Panc1 (cell line): ENCODE results near the gene PLIN4. TPM values are rescaled to one million over a fixed set of nuclear protein-coding genes. Genes with fewer than 3 reads are reported as not detected.

ENCODE experiments used
- ATAC-seq: fragments of 200-7000 bp; cut with Tn5 transposase; 2 replicates; pipeline ENCODE4 v1.9.1; 2020; ENCODE audit warnings: mild to moderate bottlenecking, moderate library complexity
- BruUV-seq: library from RNA; stranded (reverse); fragments of 400-500 nt; replicated peaks from 2 replicates; lab custom pipeline; 2021; lab: Mats Ljungman, UMichigan
- CTCF ChIA-PET: fragments of 300-600 bp; sonication (Branson Sonifier 250); formaldehyde crosslinking; loops from one replicate; lab custom pipeline; 2022; ENCODE audit warnings: antibody characterized with exemption; lab: Charles Lee
- POLR2A ChIA-PET: fragments of 300-600 bp; sonication (Branson Sonifier 250); formaldehyde crosslinking; loops from one replicate; lab custom pipeline; 2022; ENCODE audit warnings: antibody characterized with exemption; lab: Charles Lee
- DNase-seq: peaks from one replicate; pipeline ENCODE4 v3.0.0-alpha.2; 2010; ENCODE audit warnings: low read depth, low spot score
- H3K27ac ChIP-seq: 2 replicates; pipeline ENCODE4 v1.5.1; 2011; ENCODE audit warnings: mild to moderate bottlenecking, low read length, inconsistent platforms
- H3K27me3 ChIP-seq: fragments of 200-500 bp; sonication (Bioruptor generic); 2 replicates; pipeline ENCODE4 v1.6.0; 2014; ENCODE audit warnings: low read length, inconsistent platforms; ENCODE audit not compliant: control insufficient read depth, insufficient read depth
- H3K36me3 ChIP-seq: fragments of 200-500 bp; sonication (Bioruptor generic); 2 replicates; pipeline ENCODE4 v1.5.1; 2014; ENCODE audit warnings: inconsistent platforms, mild to moderate bottlenecking, low read length, moderate library complexity; ENCODE audit not compliant: control insufficient read depth, insufficient read depth
- H3K4me1 ChIP-seq: 2 replicates; pipeline ENCODE4 v1.5.1; 2011; ENCODE audit warnings: inconsistent platforms, mild to moderate bottlenecking, low read length, moderate library complexity; ENCODE audit not compliant: control insufficient read depth, insufficient read depth
- H3K4me3 ChIP-seq, 2 experiments: 2 replicates each; pipeline ENCODE4 v1.5.1; 2011 to 2012; ENCODE audit warnings: low read depth in 2 of 2, low read length in 2 of 2, mild to moderate bottlenecking in 2 of 2, inconsistent platforms in 1 of 2, moderate library complexity in 1 of 2
- H3K9me3 ChIP-seq: fragments of 200-500 bp; sonication (Bioruptor generic); 2 replicates; pipeline ENCODE4 v1.5.1; 2014; ENCODE audit warnings: low read depth, mild to moderate bottlenecking, inconsistent platforms, low read length, moderate library complexity; ENCODE audit not compliant: control insufficient read depth, insufficient read depth
- CTCF ChIP-seq: fragments of 450-650 bp; IDR thresholded peaks from 2 replicates; pipeline ENCODE4 v1.5.1; 2017; ENCODE audit warnings: mild to moderate bottlenecking
- POLR2AphosphoS5 ChIP-seq: IDR thresholded peaks from 2 replicates; pipeline ENCODE4 v1.6.1; 2012; ENCODE audit warnings: mild to moderate bottlenecking, low read depth, low read length, moderate library complexity
- REST ChIP-seq, 2 experiments: IDR thresholded peaks; 2 replicates each; pipeline ENCODE4 v1.6.1; 2011 to 2012; ENCODE audit warnings: low read depth in 2 of 2, control low read depth in 1 of 2, low read length in 1 of 2, mild to moderate bottlenecking in 1 of 2, moderate library complexity in 1 of 2; ENCODE audit not compliant: insufficient read depth in 1 of 2
- SIN3A ChIP-seq: IDR thresholded peaks from 2 replicates; pipeline ENCODE4 v1.6.1; 2012; ENCODE audit warnings: low read depth, mild to moderate bottlenecking, low read length, moderate library complexity, borderline replicate concordance; ENCODE audit not compliant: insufficient read depth
- TCF7L2 ChIP-seq: IDR thresholded peaks from 2 replicates; pipeline ENCODE4 v1.6.1; 2011; ENCODE audit warnings: mild to moderate bottlenecking, low read depth, low read length, inconsistent platforms
- in situ Hi-C: cut with HindIII; loops from 2 replicates; pipeline ENCODE4 v1.10.0; 2016; ENCODE audit warnings: low sequenced_read_pairs, low pct_unique_long_range_greater_than_20kb
- intact Hi-C: fragments of 100-400 bp; cut with micrococcal nuclease; formaldehyde crosslinking; loops from one replicate; pipeline ENCODE4 v1.10.0; 2022; ENCODE audit not compliant: unreplicated experiment
- total RNA-seq: library from RNA; stranded (reverse); gene quantifications from one replicate; pipeline ENCODE4 v1.2.1, GENCODE V29; 2021; ENCODE audit not compliant: unreplicated experiment

Gene PLIN4
- total RNA-seq, 1 experiment from 2014 or later = 10.2 TPM

- no peaks in the 10 kb centered on the region for H3K4me1 ChIP-seq
- no TSS peak for BruUV-seq
- DNase-seq (no peak), ATAC-seq (no peak)
- POLR2A ChIA-PET = no interaction called here
- H3K27me3 ChIP-seq = no peaks in the 10 kb centered on the region
- H3K36me3 ChIP-seq = no peaks in the 10 kb centered on the region
- CTCF ChIA-PET = interaction anchor here (0.6 kb wide), 1 partner anchor 12 kb away, joined by 5 read pairs; no protein-coding TSS in a partner anchor
- no peak for TF ChIP-seq SIN3A
- no peak for TF ChIP-seq POLR2AphosphoS5
- H3K9me3 ChIP-seq = no peaks in the 10 kb centered on the region
- intact Hi-C loops = no loop called here
- in situ Hi-C loops = no loop called here
- no peak overlapping the region for H3K27ac ChIP-seq
- H3K4me3 ChIP-seq = no peak overlapping the region
Observed at GRCh38 chr19:4503825-4504170, 14.5 kb downstream of the PLIN4 start.

DNA sequence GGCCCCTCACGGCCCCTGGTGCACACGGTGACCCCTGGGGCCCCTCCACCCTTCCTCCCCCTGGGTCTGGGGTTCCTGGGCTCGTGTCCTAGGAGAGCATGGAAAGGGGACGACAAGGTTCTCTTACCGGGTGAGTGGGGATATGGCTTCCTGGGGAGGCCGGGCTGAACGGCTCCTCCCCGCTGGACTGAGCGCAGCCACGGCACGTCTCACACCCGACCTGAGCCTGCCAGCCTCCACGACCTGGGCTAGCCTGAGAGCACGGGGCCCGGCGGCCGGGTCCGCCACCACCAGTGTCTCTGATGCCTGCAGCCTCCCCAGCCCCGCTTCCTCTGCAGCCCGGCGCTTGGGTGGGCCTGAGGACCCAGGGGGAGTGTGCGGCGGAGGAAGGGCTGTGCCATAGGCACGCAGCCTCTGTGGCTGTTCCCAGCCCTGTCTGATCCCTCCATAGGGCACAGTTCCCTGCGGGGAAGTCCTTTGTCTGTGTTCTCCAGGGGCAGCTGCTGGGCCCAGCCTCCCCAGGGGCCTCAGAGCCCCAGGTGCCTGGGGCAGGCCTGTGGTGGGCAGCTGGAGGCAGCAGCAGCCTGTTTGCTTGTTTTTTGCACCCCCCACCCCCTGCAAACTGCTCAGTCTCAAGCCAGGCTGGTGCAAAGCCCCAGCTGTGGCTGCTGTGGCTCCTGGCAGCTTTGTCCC lies 15.0 kb downstream of the PLIN4 start:
- intact Hi-C loops = no loop called here
- H3K27ac ChIP-seq = no peak overlapping the region
- DNase-seq (no peak), ATAC-seq (no peak)
- in situ Hi-C loops = no loop called here
- H3K4me3 ChIP-seq = no peak overlapping the region
- POLR2A ChIA-PET = no interaction called here
- TF ChIP-seq SIN3A (no peak), CTCF (no peak), POLR2AphosphoS5 (no peak), REST (IDR thresholded peaks at IDR 0.05; ENCODE audit: insufficient read depth in 1 of 2, low read depth in 2 of 2, low read length in 1 of 2) (no peak), TCF7L2 (no peak)
- BruUV-seq = no TSS peak
- CTCF ChIA-PET = no interaction called here
- H3K27me3 ChIP-seq = no peaks in the 10 kb centered on the region
- H3K4me1 ChIP-seq = no peaks in the 10 kb centered on the region
- H3K36me3 ChIP-seq = no peaks in the 10 kb centered on the region
- H3K9me3 ChIP-seq = no peaks in the 10 kb centered on the region
